Lower leg skin (tissue), 3 donors: Measurements from ENCODE around the gene IBA57.

Experiments
- POLR2A ChIP-seq, 2 donors: fragments of 450-650 bp; IDR thresholded peaks; one replicate each; pipeline ENCODE4 v1.6.1; 2016 to 2017; ENCODE audit warnings: antibody characterized with exemption in 2 of 2, mild to moderate bottlenecking in 1 of 2, moderate library complexity in 1 of 2
- TF ChIP-seq, protein P1 (sequence below), 3 donors: fragments of 450-650 bp; IDR thresholded peaks; one replicate each; pipeline ENCODE4 v1.5.1; 2016; ENCODE audit warnings: antibody characterized with exemption in 3 of 3, mild to moderate bottlenecking in 3 of 3, moderate library complexity in 2 of 3

DNA sequence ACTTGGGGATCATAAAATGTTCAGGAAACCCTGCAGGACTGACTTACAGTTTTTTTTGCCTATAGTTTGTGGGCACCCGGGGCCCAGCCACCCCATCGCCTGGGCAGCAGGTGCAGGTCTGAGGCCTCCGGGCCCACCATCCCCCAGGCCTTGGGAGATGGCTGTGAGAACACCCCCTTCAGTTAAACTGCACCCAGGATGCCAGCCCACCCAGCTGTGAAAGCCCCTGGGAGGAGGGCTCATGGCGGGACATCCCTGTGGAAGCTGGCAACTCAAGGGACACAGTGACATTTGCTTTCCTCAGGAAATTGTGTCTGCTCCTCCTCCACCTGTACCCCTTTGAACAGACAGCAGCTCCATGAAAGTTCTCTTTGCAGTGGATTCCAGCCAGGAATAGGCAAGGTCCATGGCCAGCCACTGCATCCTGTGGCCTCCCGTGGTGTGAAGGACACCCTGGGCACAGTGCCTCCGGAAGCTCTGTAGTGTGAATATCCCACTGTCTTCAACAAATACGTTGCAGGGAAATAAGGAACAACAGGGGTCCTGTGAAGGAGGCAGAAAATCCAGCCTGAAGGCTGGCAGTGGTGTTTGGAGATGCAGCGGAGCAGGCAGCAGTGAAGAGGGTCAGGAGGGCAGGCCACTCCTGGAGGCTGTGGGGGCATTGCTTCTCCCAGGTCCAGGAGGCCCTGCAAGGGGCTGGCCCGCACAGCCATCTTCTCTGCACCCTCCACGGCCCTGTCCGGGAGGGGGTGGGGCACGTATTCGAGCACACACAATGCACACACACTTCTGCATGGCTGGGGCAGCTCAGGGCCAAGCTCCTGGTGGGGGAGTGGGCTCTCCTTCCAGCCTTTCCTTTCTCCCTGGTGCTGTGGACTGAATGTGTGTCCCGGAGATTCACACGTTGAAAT, 40.2 kb downstream of the IBA57 start:
- TF ChIP-seq, protein P1, sequence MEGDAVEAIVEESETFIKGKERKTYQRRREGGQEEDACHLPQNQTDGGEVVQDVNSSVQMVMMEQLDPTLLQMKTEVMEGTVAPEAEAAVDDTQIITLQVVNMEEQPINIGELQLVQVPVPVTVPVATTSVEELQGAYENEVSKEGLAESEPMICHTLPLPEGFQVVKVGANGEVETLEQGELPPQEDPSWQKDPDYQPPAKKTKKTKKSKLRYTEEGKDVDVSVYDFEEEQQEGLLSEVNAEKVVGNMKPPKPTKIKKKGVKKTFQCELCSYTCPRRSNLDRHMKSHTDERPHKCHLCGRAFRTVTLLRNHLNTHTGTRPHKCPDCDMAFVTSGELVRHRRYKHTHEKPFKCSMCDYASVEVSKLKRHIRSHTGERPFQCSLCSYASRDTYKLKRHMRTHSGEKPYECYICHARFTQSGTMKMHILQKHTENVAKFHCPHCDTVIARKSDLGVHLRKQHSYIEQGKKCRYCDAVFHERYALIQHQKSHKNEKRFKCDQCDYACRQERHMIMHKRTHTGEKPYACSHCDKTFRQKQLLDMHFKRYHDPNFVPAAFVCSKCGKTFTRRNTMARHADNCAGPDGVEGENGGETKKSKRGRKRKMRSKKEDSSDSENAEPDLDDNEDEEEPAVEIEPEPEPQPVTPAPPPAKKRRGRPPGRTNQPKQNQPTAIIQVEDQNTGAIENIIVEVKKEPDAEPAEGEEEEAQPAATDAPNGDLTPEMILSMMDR (IDR thresholded peaks at IDR 0.05), result no peak
- TF ChIP-seq POLR2A (IDR thresholded peaks at IDR 0.05), result no peak
